ENCODE data around the gene CPT2.

GRCh38 chr1:53241828-53242227 is 45.2 kb downstream of the CPT2 start:
- no peak for TF ChIP-seq EZH2 (IDR thresholded peaks at IDR 0.05)
- TF ChIP-seq, protein P1, sequence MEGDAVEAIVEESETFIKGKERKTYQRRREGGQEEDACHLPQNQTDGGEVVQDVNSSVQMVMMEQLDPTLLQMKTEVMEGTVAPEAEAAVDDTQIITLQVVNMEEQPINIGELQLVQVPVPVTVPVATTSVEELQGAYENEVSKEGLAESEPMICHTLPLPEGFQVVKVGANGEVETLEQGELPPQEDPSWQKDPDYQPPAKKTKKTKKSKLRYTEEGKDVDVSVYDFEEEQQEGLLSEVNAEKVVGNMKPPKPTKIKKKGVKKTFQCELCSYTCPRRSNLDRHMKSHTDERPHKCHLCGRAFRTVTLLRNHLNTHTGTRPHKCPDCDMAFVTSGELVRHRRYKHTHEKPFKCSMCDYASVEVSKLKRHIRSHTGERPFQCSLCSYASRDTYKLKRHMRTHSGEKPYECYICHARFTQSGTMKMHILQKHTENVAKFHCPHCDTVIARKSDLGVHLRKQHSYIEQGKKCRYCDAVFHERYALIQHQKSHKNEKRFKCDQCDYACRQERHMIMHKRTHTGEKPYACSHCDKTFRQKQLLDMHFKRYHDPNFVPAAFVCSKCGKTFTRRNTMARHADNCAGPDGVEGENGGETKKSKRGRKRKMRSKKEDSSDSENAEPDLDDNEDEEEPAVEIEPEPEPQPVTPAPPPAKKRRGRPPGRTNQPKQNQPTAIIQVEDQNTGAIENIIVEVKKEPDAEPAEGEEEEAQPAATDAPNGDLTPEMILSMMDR (IDR thresholded peaks at IDR 0.05): no peak
